NCI-H2081 treated with DMSO at 0.1 percent for 48 hours (cell line): ENCODE measurements around the gene ANGPTL7.
"Not testable (repeated sequence)": the region's sequence is repeated elsewhere in the genome, so short reads cannot be mapped to it uniquely, and the experiment has no call there.

Experiments
- DNase-seq: peaks from one replicate; lab custom pipeline; 2025; lab: John Stamatoyannopoulos, UW

Gene ANGPTL7, protein sequence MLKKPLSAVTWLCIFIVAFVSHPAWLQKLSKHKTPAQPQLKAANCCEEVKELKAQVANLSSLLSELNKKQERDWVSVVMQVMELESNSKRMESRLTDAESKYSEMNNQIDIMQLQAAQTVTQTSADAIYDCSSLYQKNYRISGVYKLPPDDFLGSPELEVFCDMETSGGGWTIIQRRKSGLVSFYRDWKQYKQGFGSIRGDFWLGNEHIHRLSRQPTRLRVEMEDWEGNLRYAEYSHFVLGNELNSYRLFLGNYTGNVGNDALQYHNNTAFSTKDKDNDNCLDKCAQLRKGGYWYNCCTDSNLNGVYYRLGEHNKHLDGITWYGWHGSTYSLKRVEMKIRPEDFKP

DNA sequence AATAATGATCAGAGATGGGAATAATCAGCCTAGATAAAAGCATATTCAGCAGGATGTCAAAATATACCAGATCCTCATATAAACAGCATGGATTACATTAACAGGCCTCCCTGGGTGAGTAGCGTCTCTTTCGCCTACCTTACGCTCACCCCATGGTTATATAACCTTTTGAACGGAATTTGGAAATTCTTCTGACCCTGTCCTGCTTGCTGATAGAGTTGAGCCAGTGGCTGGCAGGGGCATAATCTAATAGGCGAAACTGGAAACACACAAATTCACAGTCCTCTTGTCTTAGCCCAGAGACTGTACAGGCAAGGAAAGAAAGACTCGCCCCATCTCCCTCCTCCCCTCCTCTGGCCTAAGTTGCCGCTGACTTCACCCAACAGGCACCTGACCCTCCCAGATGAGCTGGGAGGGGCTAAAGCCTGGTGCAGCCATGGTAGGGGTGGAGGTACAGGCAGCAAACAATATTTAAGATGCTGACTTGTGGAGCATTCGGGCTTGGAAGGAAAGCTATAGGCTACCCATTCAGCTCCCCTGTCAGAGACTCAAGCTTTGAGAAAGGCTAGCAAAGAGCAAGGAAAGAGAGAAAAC lies at the start of gene ANGPTL7:
TSS of gene ANGPTL7 (plus strand) at position 498 of the 594 bp plus-strand sequence. CDS start 225 bp downstream, outside the sequence.
- no peak for DNase-seq

- no peak for DNase-seq
Observed at GRCh38 chr1:11142618-11143391, 46.4 kb upstream of the ANGPTL7 start.

- DNase-seq: no peak
Observed at GRCh38 chr1:11143401-11143800, 45.8 kb upstream of the ANGPTL7 start.

DNA sequence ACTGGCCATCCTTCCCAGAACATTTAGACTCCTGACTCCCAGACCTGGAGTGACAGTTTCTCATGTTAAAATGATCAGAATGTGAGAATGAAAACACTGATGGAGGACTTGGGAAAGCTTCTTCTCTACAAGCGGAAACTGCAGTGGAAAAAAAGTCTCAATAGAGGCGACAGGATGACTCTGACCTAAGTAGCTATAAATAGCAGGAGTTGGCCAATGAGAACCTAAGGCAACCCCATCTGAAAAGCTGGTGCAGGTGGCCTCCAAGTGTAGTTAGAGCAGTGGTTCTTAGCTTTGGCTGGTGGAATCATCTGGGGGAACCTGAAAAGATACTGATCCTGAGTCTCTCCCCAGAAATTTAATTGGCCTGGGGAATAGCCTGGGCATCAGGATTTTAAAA lies 45.2 kb upstream of the ANGPTL7 start:
- DNase-seq: no peak

DNA sequence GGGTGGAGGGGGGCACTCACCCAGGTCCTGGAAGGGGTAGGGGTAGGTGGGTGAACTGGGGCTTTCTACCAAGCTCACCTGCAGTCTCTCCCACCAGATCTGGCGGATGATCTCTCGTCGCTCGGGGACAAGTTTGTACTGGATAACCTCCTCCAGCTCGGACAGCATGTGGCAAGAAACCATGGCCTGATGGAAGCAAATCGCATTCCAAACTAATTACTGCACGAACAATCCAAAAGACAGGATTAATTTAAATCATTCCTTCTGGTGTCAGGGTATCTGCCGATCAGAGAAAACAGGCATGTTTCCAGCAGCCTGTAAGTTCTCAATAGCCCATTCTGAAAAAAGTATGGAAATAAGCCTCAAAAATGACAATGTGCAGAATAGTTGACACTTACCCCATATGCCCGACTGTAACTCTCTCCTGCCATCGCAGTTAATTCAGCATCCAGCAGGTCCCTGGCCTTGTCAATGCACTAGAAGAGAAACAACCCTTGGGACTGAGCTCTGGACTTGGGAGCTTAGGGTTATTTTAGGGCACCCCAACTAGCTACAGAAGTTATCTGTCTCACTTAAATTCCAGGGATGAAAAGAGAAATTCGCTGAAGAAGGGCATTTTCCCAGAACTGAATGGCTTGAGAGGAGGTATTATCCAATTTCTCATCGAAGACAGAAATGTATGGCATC lies 44.4 kb upstream of the ANGPTL7 start:
- DNase-seq: no peak

DNA sequence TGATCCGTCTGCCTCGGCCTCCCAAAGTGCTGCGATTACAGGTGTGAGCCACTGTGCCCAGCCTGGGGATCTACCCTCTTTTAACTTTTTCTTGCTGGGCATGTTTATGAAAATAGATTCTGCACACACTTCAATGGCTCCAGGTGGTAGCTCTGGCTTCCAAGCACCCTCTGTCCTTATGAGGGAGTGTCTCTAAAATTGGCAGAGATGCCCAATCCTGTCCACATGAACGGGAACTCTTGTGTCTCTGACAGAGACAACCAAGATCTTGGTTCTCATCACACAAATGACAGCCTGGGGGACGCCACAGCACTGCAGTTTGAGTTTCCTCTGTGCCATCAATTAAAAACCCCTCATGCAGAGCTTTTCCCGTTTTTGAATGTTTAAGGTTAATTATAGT lies 43.4 kb upstream of the ANGPTL7 start:
- no peak for DNase-seq

GRCh38 chr1:11147197-11147770 lies 41.9 kb upstream of the ANGPTL7 start:
- DNase-seq: no peak

GRCh38 chr1:11150326-11150725 lies 38.8 kb upstream of the ANGPTL7 start:
- DNase-seq: no peak

- DNase-seq: no peak
Observed at GRCh38 chr1:11151114-11151513, 38.0 kb upstream of the ANGPTL7 start.

- DNase-seq: no peak
Observed at GRCh38 chr1:11151826-11152612, 37.1 kb upstream of the ANGPTL7 start.

GRCh38 chr1:11152755-11153154 lies 36.4 kb upstream of the ANGPTL7 start:
- no peak for DNase-seq

GRCh38 chr1:11153184-11153583 lies 36.0 kb upstream of the ANGPTL7 start:
- DNase-seq: no peak

GRCh38 chr1:11156441-11156840 lies 32.7 kb upstream of the ANGPTL7 start:
- no peak for DNase-seq

GRCh38 chr1:11156963-11157362 lies 32.2 kb upstream of the ANGPTL7 start:
- DNase-seq: no peak

- no peak for DNase-seq
Observed at GRCh38 chr1:11157394-11157793, 31.8 kb upstream of the ANGPTL7 start.

DNA sequence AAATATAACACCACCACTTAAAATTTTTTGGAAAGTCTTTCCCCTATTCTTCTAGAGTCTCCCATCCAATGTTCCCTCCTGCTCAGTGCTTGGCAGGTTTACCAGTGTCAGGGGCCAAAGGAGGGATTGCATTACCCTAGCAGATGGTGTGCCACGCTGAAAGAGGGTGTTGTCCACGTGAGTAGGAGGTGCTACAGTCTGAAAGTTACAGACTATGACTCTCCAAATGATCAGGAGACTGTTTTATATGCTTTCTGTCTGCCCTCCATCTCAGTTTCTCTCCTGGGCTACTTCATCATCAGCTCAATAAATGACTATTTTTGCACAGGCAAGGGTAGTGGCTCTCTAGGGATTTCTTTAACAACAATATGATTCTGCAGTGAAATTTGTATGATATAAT lies 31.3 kb upstream of the ANGPTL7 start:
- no peak for DNase-seq

GRCh38 chr1:11158291-11158690 lies 30.9 kb upstream of the ANGPTL7 start:
- DNase-seq: no peak

DNA sequence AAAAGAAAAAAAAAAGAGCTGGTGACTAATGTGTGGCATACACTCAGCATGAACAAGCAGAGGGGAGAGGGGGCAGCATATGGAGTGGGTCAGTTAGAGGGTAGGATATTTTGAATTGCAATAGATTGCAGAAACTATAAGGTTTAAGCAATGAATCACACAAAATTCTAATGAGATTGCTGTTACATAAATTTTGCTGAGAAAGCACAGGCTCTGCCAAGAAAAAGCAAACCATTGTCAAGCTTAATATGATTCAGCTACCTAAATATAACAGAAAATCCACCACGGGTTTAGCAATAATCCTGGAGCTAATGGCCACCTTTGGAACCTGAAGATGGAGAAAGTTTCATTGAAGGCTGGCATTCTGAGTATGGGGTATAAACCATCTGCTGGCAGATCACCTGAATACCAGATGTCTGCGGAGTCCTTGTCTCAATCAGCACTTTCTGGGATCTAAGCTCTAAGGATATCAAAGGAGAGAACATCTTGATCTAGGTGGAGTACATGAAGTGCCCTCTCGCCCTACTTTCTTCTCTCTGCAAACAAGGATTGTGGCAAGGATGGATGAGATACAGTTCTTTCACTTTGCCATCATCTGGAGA lies 30.3 kb upstream of the ANGPTL7 start:
- no peak for DNase-seq

DNA sequence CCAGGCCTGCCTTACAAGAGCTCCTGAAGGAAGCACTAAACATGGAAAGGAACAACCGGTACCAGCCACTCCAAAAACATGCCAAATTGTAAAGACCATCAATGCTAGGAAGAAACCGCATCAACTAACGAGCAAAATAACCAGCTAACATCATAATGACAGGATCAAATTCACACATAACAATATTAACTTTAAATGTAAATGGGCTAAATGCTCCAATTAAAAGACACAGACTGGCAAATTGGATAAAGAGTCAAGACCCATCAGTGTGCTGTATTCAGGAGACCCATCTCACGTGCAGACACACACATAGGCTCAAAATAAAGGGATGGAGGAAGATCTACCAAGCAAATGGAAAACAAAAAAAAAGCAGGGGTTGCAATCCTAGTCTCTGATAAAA lies 26.4 kb upstream of the ANGPTL7 start:
- not testable (repeated sequence) for DNase-seq

GRCh38 chr1:11166744-11167143 lies 22.4 kb upstream of the ANGPTL7 start:
- DNase-seq: not testable (repeated sequence)

DNA sequence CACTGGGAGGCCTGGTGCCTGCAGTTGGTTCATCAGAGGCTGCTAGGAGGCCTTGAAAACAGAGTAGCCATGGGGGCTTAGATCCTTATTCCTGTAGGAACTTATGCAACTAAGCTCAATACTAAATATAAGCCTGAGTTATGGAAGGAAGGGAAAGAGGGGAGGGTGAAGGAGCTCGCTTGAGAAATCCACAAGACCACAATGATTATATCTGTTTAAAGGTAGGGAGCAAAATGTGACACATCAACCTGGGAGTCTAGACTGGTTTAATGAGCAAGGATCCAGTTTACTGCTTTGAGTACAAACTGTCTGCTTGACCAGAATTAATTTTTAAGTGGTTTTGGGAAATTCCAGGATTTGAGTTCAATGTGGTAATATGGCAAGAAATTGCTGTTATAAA lies 20.4 kb upstream of the ANGPTL7 start:
- DNase-seq: no peak
